ENCODE data around the gene CHST15. TPM values are rescaled to one million over a fixed set of nuclear protein-coding genes. Genes with fewer than 3 reads are reported as not detected.

CHST15 gene
- total and polyA plus RNA-seq, 2 of the 13 experiments (the other 11 are each of a cell fraction or from before 2014, with no cell fraction given), result 1.4 to 94.7 TPM

- H4K20me1 ChIP-seq (ENCODE audit: insufficient read depth, low read length), result peaks cover 98% of the 10 kb centered on the region
- ChIA-PET POLR2A (no interaction called here), CTCF (ENCODE audit: low intra/inter-chr PET ratio, low total read pairs) (no interaction called here)
- TF ChIP-seq EHMT2 (IDR thresholded peaks at IDR 0.05; ENCODE audit: borderline replicate concordance, low read depth, low read length) (no peak), RBM39 (IDR thresholded peaks at IDR 0.05; ENCODE audit: low read depth, low read length, poor library complexity, severe bottlenecking) (no peak), ARID2 (CRISPR knock-in tag; IDR thresholded peaks at IDR 0.05; ENCODE audit: borderline replicate concordance) (no peak), MBD4 (IDR thresholded peaks at IDR 0.05; ENCODE audit: borderline replicate concordance, low read length) (no peak), TBX2 (CRISPR knock-in tag; IDR thresholded peaks at IDR 0.05; ENCODE audit: borderline replicate concordance) (no peak), ZNF589 (CRISPR knock-in tag; conservative IDR thresholded peaks at IDR 0.05) (no peak), HIC2 (CRISPR knock-in tag; IDR thresholded peaks at IDR 0.05; ENCODE audit: low read depth) (no peak), CBX2 (IDR thresholded peaks at IDR 0.05; ENCODE audit: low read depth, low read length) (no peak), CBX2 (CRISPR knock-in tag; IDR thresholded peaks at IDR 0.05; ENCODE audit: low read depth) (no peak), MAZ (IDR thresholded peaks at IDR 0.05; ENCODE audit: borderline replicate concordance, low read depth, low read length) (no peak), MAZ (CRISPR knock-in tag; IDR thresholded peaks at IDR 0.05; ENCODE audit: low read depth) (no peak), MXD4 (CRISPR knock-in tag; IDR thresholded peaks at IDR 0.05) (no peak), ZNF12 (CRISPR knock-in tag; IDR thresholded peaks at IDR 0.05) (no peak), DMAP1 (CRISPR knock-in tag; IDR thresholded peaks at IDR 0.05) (no peak), ZFP37 (CRISPR knock-in tag; IDR thresholded peaks at IDR 0.05; ENCODE audit: borderline replicate concordance) (no peak)
- TF ChIP-seq, protein P1, sequence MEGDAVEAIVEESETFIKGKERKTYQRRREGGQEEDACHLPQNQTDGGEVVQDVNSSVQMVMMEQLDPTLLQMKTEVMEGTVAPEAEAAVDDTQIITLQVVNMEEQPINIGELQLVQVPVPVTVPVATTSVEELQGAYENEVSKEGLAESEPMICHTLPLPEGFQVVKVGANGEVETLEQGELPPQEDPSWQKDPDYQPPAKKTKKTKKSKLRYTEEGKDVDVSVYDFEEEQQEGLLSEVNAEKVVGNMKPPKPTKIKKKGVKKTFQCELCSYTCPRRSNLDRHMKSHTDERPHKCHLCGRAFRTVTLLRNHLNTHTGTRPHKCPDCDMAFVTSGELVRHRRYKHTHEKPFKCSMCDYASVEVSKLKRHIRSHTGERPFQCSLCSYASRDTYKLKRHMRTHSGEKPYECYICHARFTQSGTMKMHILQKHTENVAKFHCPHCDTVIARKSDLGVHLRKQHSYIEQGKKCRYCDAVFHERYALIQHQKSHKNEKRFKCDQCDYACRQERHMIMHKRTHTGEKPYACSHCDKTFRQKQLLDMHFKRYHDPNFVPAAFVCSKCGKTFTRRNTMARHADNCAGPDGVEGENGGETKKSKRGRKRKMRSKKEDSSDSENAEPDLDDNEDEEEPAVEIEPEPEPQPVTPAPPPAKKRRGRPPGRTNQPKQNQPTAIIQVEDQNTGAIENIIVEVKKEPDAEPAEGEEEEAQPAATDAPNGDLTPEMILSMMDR (CRISPR knock-in tag; IDR thresholded peaks at IDR 0.05), result no peak
- TF ChIP-seq, protein P2, sequence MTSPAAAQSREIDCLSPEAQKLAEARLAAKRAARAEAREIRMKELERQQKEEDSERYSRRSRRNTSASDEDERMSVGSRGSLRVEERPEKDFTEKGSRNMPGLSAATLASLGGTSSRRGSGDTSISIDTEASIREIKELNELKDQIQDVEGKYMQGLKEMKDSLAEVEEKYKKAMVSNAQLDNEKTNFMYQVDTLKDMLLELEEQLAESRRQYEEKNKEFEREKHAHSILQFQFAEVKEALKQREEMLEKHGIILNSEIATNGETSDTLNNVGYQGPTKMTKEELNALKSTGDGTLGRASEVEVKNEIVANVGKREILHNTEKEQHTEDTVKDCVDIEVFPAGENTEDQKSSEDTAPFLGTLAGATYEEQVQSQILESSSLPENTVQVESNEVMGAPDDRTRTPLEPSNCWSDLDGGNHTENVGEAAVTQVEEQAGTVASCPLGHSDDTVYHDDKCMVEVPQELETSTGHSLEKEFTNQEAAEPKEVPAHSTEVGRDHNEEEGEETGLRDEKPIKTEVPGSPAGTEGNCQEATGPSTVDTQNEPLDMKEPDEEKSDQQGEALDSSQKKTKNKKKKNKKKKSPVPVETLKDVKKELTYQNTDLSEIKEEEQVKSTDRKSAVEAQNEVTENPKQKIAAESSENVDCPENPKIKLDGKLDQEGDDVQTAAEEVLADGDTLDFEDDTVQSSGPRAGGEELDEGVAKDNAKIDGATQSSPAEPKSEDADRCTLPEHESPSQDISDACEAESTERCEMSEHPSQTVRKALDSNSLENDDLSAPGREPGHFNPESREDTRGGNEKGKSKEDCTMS (CRISPR knock-in tag; conservative IDR thresholded peaks at IDR 0.05), result no peak
- no peak overlapping the region for H3K4me2 ChIP-seq (ENCODE audit: low read depth, low read length)
- H3K79me2 ChIP-seq (ENCODE audit: insufficient read depth, low read length), result peaks cover 97% of the 10 kb centered on the region
- H3K4me1 ChIP-seq (ENCODE audit: insufficient read depth, low read length), result peaks cover 79% of the 10 kb centered on the region
- in situ Hi-C loops (cut with HindIII; ENCODE audit: extremely low pct_ligation_motif_present, low pct_unique_long_range_greater_than_20kb), result no loop called here
- ATAC-seq (no peak), DNase-seq (ENCODE audit: low spot score) (no peak), FAIRE-seq (no peak)
- no peak overlapping the region for H3K27ac ChIP-seq (ENCODE audit: extremely low read length, insufficient read depth, low read length)
- no TSS peak for BruUV-seq (replicated peaks)
- intact Hi-C loops (cut with micrococcal nuclease; ENCODE audit: unreplicated experiment), result no loop called here
- H3K9me3 ChIP-seq (ENCODE audit: low read length), result no peaks in the 10 kb centered on the region
- H2AFZ ChIP-seq (ENCODE audit: low read length), result no peak overlapping the region
- H3K36me3 ChIP-seq (replicated peaks in 1 of 2; ENCODE audit: control insufficient read depth in 1 of 2, insufficient read depth in 2 of 2, low read length in 2 of 2), result peaks cover 15 to 51% of the 10 kb centered on the region in 2 experiments
- H3K9ac ChIP-seq (ENCODE audit: insufficient read depth, low read depth, low read length), result no peak overlapping the region
- H3K27me3 ChIP-seq (ENCODE audit: control insufficient read depth in 1 of 2, insufficient read depth in 2 of 2, low read length in 2 of 2), result no peaks in the 10 kb centered on the region
- H3K4me3 ChIP-seq (replicated peaks in 1 of 3; ENCODE audit: insufficient read depth in 1 of 3, low read depth in 2 of 3, low read length in 3 of 3), result no peak overlapping the region
Observed at GRCh38 chr10:124078714-124079113, 14.7 kb downstream of the CHST15 start.

Measured in HepG2 (cell line).